B cell (primary cell): ENCODE results near the gene IL4R. TPM values are rescaled to one million over a fixed set of nuclear protein-coding genes. Genes with fewer than 3 reads are reported as not detected.

ENCODE experiments used
- ATAC-seq: fragments of 200-7000 bp; cut with Tn5 transposase; one replicate; pipeline ENCODE4 v1.10.0; 2021; ENCODE audit warnings: low read depth, mild to moderate bottlenecking, moderate number of reproducible peaks, moderate library complexity
- CTCF ChIA-PET: fragments of 350-600 bp; sonication (Branson Sonifier 250); formaldehyde crosslinking; loops from one replicate; lab custom pipeline; 2021; ENCODE audit warnings: antibody characterized with exemption, inconsistent platforms; lab: Charles Lee
- POLR2A ChIA-PET: fragments of 350-600 bp; sonication (Branson Sonifier 250); formaldehyde crosslinking; loops from one replicate; lab custom pipeline; 2021; ENCODE audit warnings: antibody characterized with exemption; lab: Charles Lee
- DNase-seq: peaks from one replicate; pipeline ENCODE4 v3.0.0; 2013
- H2AFZ ChIP-seq: 2 replicates; pipeline ENCODE4 v1.6.1; 2012; ENCODE audit warnings: mild to moderate bottlenecking, low read depth, low read length; ENCODE audit not compliant: insufficient read depth, poor library complexity, severe bottlenecking
- H3K27ac ChIP-seq, 2 donors: 1 replicate in 1 of 2; 2 replicates in 1 of 2; pipeline ENCODE4 v1.5.1; 2012 to 2013; ENCODE audit warnings: low read length in 2 of 2, mild to moderate bottlenecking in 2 of 2, moderate library complexity in 1 of 2
- H3K27me3 ChIP-seq, 4 experiments: fragments of 200-600 bp in 1 of 4; sonication (generic) in 1 of 4; replicated peaks in 1 of 4; 1 replicate in 2 of 4; 2 replicates in 2 of 4; pipeline versions ENCODE4 v1.6.1 to v1.7.0; 2013 to 2016; ENCODE audit warnings: low read length in 3 of 4, mild to moderate bottlenecking in 2 of 4, mixed read lengths in 1 of 4, moderate library complexity in 1 of 4; ENCODE audit not compliant: insufficient read depth in 4 of 4, control insufficient read depth in 3 of 4; ENCODE audit errors: control extremely low read depth in 1 of 4
- H3K36me3 ChIP-seq, 2 experiments: replicated peaks in 1 of 2; 1 replicate in 1 of 2; 2 replicates in 1 of 2; pipeline versions ENCODE4 v1.6.1 to v1.7.1; 2013; ENCODE audit warnings: low read length in 1 of 2; ENCODE audit not compliant: insufficient read depth in 2 of 2, control insufficient read depth in 1 of 2; ENCODE audit errors: control extremely low read depth in 1 of 2, extremely low read depth in 1 of 2
- H3K4me1 ChIP-seq, 2 donors: fragments of 200-600 bp in 1 of 2; sonication (generic) in 1 of 2; 1 replicate in 1 of 2; 2 replicates in 1 of 2; pipeline versions ENCODE4 v1.5.1 to v1.6.1; 2013 to 2017; ENCODE audit warnings: low read length in 2 of 2; ENCODE audit not compliant: control insufficient read depth in 2 of 2, insufficient read depth in 2 of 2
- H3K4me2 ChIP-seq: replicated peaks from 2 replicates; pipeline ENCODE3; 2012; ENCODE audit warnings: mild to moderate bottlenecking, low read depth, low read length; ENCODE audit not compliant: poor library complexity, severe bottlenecking
- H3K4me3 ChIP-seq, 5 experiments: fragments of 200-600 bp in 1 of 5; sonication (generic) in 1 of 5; 1 replicate in 3 of 5; 2 replicates in 2 of 5; pipeline versions ENCODE4 v1.5.1 to v1.7.0; 2011 to 2016; ENCODE audit warnings: low read length in 4 of 5, mild to moderate bottlenecking in 4 of 5, low read depth in 2 of 5, control low read depth in 1 of 5, moderate library complexity in 1 of 5; ENCODE audit not compliant: insufficient read depth in 1 of 5; ENCODE audit errors: control extremely low read depth in 1 of 5, extremely low read depth in 1 of 5
- H3K79me2 ChIP-seq: fragments of 200-600 bp; sonication (generic); one replicate; pipeline ENCODE4 v1.6.0; 2016; ENCODE audit warnings: low read length; ENCODE audit not compliant: control insufficient read depth, insufficient read depth
- H3K9ac ChIP-seq: fragments of 200-600 bp; sonication (generic); 2 replicates; pipeline ENCODE4 v1.6.1; 2017; ENCODE audit warnings: mild to moderate bottlenecking, low read length, moderate library complexity
- H3K9me3 ChIP-seq, 3 donors: one replicate each; pipeline versions ENCODE4 v1.6.1 to v1.7.1; 2013; ENCODE audit warnings: low read length in 2 of 3; ENCODE audit not compliant: control insufficient read depth in 2 of 3, insufficient read depth in 1 of 3; ENCODE audit errors: control extremely low read depth in 1 of 3
- H4K20me1 ChIP-seq: 2 replicates; pipeline ENCODE4 v1.6.0; 2012; ENCODE audit warnings: mild to moderate bottlenecking, low read length; ENCODE audit not compliant: insufficient read depth, control insufficient read depth, poor library complexity, severe bottlenecking
- H3K27ac Mint-ChIP-seq: one replicate; pipeline ENCODE4 v1.8.0; 2021; ENCODE audit warnings: mixed read lengths
- H3K27me3 Mint-ChIP-seq: one replicate; pipeline ENCODE4 v1.8.0; 2021; ENCODE audit warnings: mixed read lengths
- H3K4me1 Mint-ChIP-seq: one replicate; pipeline ENCODE4 v1.8.0; 2021; ENCODE audit warnings: mixed read lengths
- H3K4me3 Mint-ChIP-seq: one replicate; pipeline ENCODE4 v1.8.0; 2021; ENCODE audit warnings: mixed read lengths
- H3K9me3 Mint-ChIP-seq: one replicate; pipeline ENCODE4 v1.8.0; 2022; ENCODE audit warnings: mixed read lengths; ENCODE audit not compliant: insufficient read depth
- EZH2 ChIP-seq: IDR thresholded peaks from 2 replicates; pipeline ENCODE4 v1.6.1; 2012; ENCODE audit warnings: borderline replicate concordance, low read depth, mild to moderate bottlenecking, moderate library complexity, low read length; ENCODE audit not compliant: insufficient read depth, poor library complexity, severe bottlenecking
- WGBS: methylation state at CpG from one replicate; pipeline ENCODE4 v1.1.5; 2013; ENCODE audit warnings: missing lambda C conversion rate; ENCODE audit not compliant: insufficient coverage; 5-methylcytosine and 5-hydroxymethylcytosine counted together
- intact Hi-C: fragments of 100-400 bp; cut with micrococcal nuclease; formaldehyde crosslinking; loops from one replicate; pipeline ENCODE4 v1.10.0; 2022
- polyA plus RNA-seq: library from polyadenylated mRNA; depleted of rRNA; stranded (reverse); fragments of >200 nt; gene quantifications from 2 replicates; pipeline ENCODE4 v1.2.3, GENCODE V29; 2012
- total RNA-seq, 2 donors: library from RNA; stranded (reverse); fragments of 120-200 nt in 1 of 2; gene quantifications; 1 replicate in 1 of 2; 2 replicates in 1 of 2; pipeline versions ENCODE4 v1.2.3 to v1.2.4, GENCODE V29; 2013 to 2022
- TF ChIP-seq, protein P1 (sequence below): fragments of 200-600 bp; IDR thresholded peaks from one replicate; pipeline ENCODE4 v1.8.0; 2022; ENCODE audit warnings: antibody characterized with exemption, mild to moderate bottlenecking

The IL4R gene
- total and polyA plus RNA-seq, 2 donors (not counting 1 experiment from before 2014, with no cell fraction given) = 311 to 966 TPM

DNA sequence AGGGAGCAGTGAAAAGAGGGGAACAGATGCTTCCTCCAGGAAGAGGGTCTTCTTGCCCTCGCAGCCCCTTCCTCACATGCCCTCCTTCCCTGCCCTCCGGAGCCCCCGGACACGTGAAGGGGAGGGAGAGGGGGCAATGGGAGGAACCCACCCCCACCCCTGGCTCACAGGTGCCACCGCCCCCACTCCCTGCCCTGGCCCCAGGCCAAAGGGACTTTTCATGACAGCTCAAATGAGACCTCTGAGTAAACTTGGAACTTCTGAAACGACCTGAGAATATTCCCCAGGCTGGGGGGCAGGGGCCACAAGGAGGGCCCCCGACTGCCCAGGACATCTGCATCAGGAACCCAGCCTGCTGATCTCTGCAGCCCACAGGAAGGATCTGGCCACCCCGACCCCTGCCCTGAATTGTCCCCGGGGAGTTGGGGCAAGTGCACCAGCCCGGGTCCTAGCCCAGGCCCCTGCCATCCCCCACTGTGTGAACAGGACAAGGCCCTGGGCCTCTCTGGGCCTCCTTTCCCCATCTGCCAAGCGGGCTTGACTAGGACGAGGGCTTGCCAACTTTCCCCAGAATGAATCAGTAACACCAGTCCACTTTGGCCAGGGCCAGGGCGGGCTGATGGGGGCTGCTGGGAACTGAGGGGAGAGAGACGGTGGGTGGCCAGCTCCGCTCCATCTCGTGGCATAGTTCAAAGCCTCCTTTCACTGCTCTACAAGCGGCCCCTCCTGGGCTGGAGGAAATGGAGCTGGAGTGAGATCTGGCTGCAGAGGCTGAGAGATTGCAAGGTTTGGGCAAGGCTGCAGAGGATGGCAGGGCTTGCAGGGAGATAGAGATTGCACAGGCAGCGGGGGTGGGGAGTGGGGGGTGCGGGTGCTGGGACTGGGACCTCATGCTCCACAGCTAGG is 92.0 kb downstream of the IL4R start:
- Histone ChIP-seq H4K20me1 (peaks cover 43% of the 10 kb centered on the region), H3K79me2 (peaks cover 86% of the 10 kb centered on the region), H3K36me3 (peaks cover 0 to 21% of the 10 kb centered on the region in 2 experiments), H3K9me3 (no peaks in the 10 kb centered on the region), H3K4me3 (peak overlapping the region in 4 of 5 experiments; percentile 11 to 90 (median 61)), H3K27ac (peak overlapping the region; percentile 58 to 90), H3K4me2 (peak overlapping the region; percentile 88), H3K9ac (peak overlapping the region; percentile 6), H3K27me3 (no peaks in the 10 kb centered on the region), H3K4me1 (peaks cover 81 to 86% of the 10 kb centered on the region in 2 donors), H2AFZ (no peak overlapping the region)
- TF ChIP-seq, protein P1, sequence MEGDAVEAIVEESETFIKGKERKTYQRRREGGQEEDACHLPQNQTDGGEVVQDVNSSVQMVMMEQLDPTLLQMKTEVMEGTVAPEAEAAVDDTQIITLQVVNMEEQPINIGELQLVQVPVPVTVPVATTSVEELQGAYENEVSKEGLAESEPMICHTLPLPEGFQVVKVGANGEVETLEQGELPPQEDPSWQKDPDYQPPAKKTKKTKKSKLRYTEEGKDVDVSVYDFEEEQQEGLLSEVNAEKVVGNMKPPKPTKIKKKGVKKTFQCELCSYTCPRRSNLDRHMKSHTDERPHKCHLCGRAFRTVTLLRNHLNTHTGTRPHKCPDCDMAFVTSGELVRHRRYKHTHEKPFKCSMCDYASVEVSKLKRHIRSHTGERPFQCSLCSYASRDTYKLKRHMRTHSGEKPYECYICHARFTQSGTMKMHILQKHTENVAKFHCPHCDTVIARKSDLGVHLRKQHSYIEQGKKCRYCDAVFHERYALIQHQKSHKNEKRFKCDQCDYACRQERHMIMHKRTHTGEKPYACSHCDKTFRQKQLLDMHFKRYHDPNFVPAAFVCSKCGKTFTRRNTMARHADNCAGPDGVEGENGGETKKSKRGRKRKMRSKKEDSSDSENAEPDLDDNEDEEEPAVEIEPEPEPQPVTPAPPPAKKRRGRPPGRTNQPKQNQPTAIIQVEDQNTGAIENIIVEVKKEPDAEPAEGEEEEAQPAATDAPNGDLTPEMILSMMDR = no peak
- no peak for TF ChIP-seq EZH2
- H3K9me3 Mint-ChIP-seq = no peaks in the 10 kb centered on the region
- H3K4me1 Mint-ChIP-seq = peaks cover 86% of the 10 kb centered on the region
- WGBS = 36% methylated on average over 10 of the region's 19 CpGs
- intact Hi-C loops = loop anchor here (1.0 to 10.0 kb wide), 2 partner anchors 9 to 91 kb away; partner anchors contain the start of gene IL4R
- no peaks in the 10 kb centered on the region for H3K27me3 Mint-ChIP-seq
- peak overlapping the region; percentile 74 for H3K27ac Mint-ChIP-seq
- ChIA-PET POLR2A (interaction anchor here (0.7 to 1.5 kb wide), 4 partner anchors 16 to 174 kb away, joined by 3 to 6 read pairs (median 3); no protein-coding TSS in a partner anchor), CTCF (interaction anchor here (0.9 to 2.7 kb wide), 7 partner anchors 14 to 202 kb away, joined by 3 to 14 read pairs (median 3); partner anchors contain the start of gene KDM8)
- DNase-seq (peak; percentile 43), ATAC-seq (no peak)
- H3K4me3 Mint-ChIP-seq = peak overlapping the region; percentile 47
